DOHH2 (cell line): ENCODE measurements around the gene GXYLT2.

Experiments
- H3F3A ChIP-seq: fragments of 200-600 bp; sonication (generic), shearing (Covaris generic); 2 replicates; pipeline ENCODE4 v1.6.0; 2016; ENCODE audit warnings: antibody characterized with exemption, mild to moderate bottlenecking; ENCODE audit not compliant: control insufficient read depth, insufficient read depth
- H3K27ac ChIP-seq: fragments of 200-600 bp; sonication (generic); 2 replicates; pipeline ENCODE4 v1.5.1; 2014; ENCODE audit warnings: low read depth, mild to moderate bottlenecking, low read length, moderate library complexity
- H3K27me3 ChIP-seq: fragments of 200-600 bp; sonication (generic); 2 replicates; pipeline ENCODE4 v1.6.1; 2014; ENCODE audit warnings: mild to moderate bottlenecking, low read length, mixed read lengths; ENCODE audit not compliant: control insufficient read depth
- H3K36me3 ChIP-seq: fragments of 200-600 bp; sonication (generic); 2 replicates; pipeline ENCODE4 v1.6.1; 2014; ENCODE audit warnings: mild to moderate bottlenecking, low read length, moderate library complexity, mixed read lengths; ENCODE audit not compliant: control insufficient read depth
- H3K4me1 ChIP-seq: fragments of 200-600 bp; sonication (generic); 2 replicates; pipeline ENCODE4 v1.6.1; 2014; ENCODE audit warnings: mild to moderate bottlenecking, low read length, mixed read lengths; ENCODE audit not compliant: control insufficient read depth
- H3K4me2 ChIP-seq: fragments of 200-600 bp; sonication (generic); 2 replicates; pipeline ENCODE4 v1.6.0; 2014; ENCODE audit warnings: mild to moderate bottlenecking, low read length, moderate library complexity
- H3K4me3 ChIP-seq: fragments of 200-600 bp; sonication (generic); 2 replicates; pipeline ENCODE4 v1.5.1; 2014; ENCODE audit warnings: mild to moderate bottlenecking, low read length, mixed read lengths
- H3K79me2 ChIP-seq: fragments of 200-600 bp; sonication (generic); 2 replicates; pipeline ENCODE4 v1.6.1; 2014; ENCODE audit warnings: mild to moderate bottlenecking, low read length, mixed read lengths; ENCODE audit not compliant: control insufficient read depth
- H3K9me2 ChIP-seq: fragments of 200-600 bp; sonication (generic); replicated peaks from 2 replicates; pipeline ENCODE4 v1.6.1; 2014; ENCODE audit warnings: mild to moderate bottlenecking, low read length, mixed read lengths; ENCODE audit not compliant: control insufficient read depth
- H3K9me3 ChIP-seq: fragments of 200-600 bp; sonication (generic); 2 replicates; pipeline ENCODE4 v1.6.1; 2014; ENCODE audit warnings: antibody characterized with exemption, low read length, mixed read lengths; ENCODE audit not compliant: control insufficient read depth, insufficient read depth
- H4K20me1 ChIP-seq: fragments of 200-600 bp; sonication (generic); 2 replicates; pipeline ENCODE4 v1.6.0; 2014; ENCODE audit warnings: low read depth, mild to moderate bottlenecking, antibody characterized with exemption, low read length, moderate library complexity; ENCODE audit not compliant: control insufficient read depth, insufficient read depth
- EZH2phosphoT487 ChIP-seq: fragments of 200-600 bp; sonication (generic); IDR thresholded peaks from 2 replicates; pipeline ENCODE4 v1.6.1; 2017; ENCODE audit warnings: borderline replicate concordance, mild to moderate bottlenecking, antibody characterized with exemption, low read length, moderate library complexity, mixed read lengths
- TF ChIP-seq, protein P1 (sequence below): fragments of 200-600 bp; sonication (generic); IDR thresholded peaks from one replicate; pipeline ENCODE4 v1.5.1; 2014; ENCODE audit warnings: antibody characterized with exemption, mild to moderate bottlenecking, low read depth, low read length; ENCODE audit not compliant: poor library complexity, severe bottlenecking

Gene GXYLT2

DNA sequence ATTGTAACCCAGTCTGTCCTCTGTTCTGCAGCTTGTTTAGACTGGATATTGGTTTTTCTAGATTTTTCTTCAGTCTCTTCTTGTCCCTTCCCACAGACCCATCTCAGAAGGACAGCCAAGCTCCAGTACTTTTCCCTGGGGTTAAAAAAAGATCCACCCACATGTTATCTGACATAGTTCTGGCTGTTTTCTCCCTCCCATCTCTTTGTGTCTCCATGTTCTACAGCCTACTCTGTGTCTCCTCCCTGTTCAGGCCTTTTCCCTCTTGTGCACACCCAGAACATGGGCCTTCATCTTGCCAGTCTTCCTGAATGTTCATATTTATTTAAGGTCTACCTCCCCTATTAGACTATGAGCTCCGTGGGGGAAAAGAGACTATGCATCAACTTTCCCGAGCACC is 103.7 kb downstream of the GXYLT2 start:
- Histone ChIP-seq H3F3A (no peaks in the 10 kb centered on the region), H3K27ac (no peak overlapping the region), H3K79me2 (no peaks in the 10 kb centered on the region), H3K4me2 (no peak overlapping the region), H3K36me3 (no peaks in the 10 kb centered on the region), H3K27me3 (no peaks in the 10 kb centered on the region), H3K9me2 (no peaks in the 10 kb centered on the region), H3K4me3 (no peak overlapping the region), H3K9me3 (no peaks in the 10 kb centered on the region), H4K20me1 (no peaks in the 10 kb centered on the region), H3K4me1 (peaks cover 6% of the 10 kb centered on the region)
- TF ChIP-seq, protein P1, sequence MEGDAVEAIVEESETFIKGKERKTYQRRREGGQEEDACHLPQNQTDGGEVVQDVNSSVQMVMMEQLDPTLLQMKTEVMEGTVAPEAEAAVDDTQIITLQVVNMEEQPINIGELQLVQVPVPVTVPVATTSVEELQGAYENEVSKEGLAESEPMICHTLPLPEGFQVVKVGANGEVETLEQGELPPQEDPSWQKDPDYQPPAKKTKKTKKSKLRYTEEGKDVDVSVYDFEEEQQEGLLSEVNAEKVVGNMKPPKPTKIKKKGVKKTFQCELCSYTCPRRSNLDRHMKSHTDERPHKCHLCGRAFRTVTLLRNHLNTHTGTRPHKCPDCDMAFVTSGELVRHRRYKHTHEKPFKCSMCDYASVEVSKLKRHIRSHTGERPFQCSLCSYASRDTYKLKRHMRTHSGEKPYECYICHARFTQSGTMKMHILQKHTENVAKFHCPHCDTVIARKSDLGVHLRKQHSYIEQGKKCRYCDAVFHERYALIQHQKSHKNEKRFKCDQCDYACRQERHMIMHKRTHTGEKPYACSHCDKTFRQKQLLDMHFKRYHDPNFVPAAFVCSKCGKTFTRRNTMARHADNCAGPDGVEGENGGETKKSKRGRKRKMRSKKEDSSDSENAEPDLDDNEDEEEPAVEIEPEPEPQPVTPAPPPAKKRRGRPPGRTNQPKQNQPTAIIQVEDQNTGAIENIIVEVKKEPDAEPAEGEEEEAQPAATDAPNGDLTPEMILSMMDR = no peak
- TF ChIP-seq EZH2phosphoT487 = no peak

DNA sequence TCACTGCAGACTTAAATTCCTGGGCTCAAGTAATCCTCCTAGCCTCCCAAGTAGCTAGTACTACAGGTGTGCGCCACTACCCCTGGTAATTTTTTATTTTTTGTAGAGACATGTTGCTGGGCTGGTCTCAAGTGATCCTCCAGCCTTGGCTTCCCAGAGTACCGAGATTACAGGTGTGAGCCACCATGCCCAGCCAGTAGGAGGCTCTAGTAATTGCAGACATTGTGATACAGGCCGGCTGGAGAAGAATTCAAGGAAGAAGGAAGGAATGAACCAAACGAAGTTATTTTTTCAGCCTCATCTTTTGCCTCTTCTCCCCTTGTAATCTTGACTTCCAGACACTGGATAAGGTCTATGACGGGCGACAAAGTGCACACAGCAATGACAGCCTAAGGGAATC is 105.5 kb downstream of the GXYLT2 start:
- Histone ChIP-seq H3F3A (peaks cover 4% of the 10 kb centered on the region), H4K20me1 (peaks cover 6% of the 10 kb centered on the region; the same call in 1 of the 2 replicates), H3K27ac (no peak overlapping the region), H3K79me2 (peaks cover 16% of the 10 kb centered on the region), H3K27me3 (no peaks in the 10 kb centered on the region), H3K4me1 (peaks cover 9% of the 10 kb centered on the region), H3K4me3 (no peak overlapping the region), H3K36me3 (peaks cover 13% of the 10 kb centered on the region), H3K4me2 (no peak overlapping the region), H3K9me2 (no peaks in the 10 kb centered on the region), H3K9me3 (no peaks in the 10 kb centered on the region)
- TF ChIP-seq, protein P1 = no peak
- TF ChIP-seq EZH2phosphoT487 = no peak

DNA sequence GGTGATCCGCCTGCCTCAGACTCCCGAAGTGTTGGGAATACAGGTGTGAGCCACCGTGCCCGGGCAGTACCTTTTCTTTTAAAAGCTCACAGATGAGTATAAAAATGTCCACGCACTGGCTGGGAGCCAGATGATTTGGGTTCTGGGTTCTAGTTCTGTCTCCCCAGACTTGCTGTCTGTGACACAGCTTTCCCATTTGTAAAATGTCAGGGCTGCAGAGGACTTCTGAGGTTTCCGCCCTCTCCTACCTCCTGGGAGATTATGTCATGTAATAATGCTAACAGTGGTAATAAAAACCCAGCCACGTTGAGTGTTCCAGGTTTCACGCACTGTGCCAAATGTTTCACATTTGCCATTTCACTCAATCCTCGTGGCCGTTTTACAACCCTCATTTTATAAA is 107.5 kb downstream of the GXYLT2 start:
- H3K79me2 ChIP-seq = peaks cover 35% of the 10 kb centered on the region
- no peaks in the 10 kb centered on the region for H3K9me3 ChIP-seq
- H4K20me1 ChIP-seq = peaks cover 24% of the 10 kb centered on the region
- no peak for TF ChIP-seq EZH2phosphoT487
- TF ChIP-seq, protein P1 = no peak
- no peaks in the 10 kb centered on the region for H3K27me3 ChIP-seq
- peaks cover 28% of the 10 kb centered on the region for H3K4me1 ChIP-seq
- H3K9me2 ChIP-seq = no peaks in the 10 kb centered on the region
- no peak overlapping the region for H3K27ac ChIP-seq
- H3K4me3 ChIP-seq = no peak overlapping the region
- H3F3A ChIP-seq = peaks cover 4% of the 10 kb centered on the region
- no peak overlapping the region for H3K4me2 ChIP-seq
- H3K36me3 ChIP-seq = peaks cover 33% of the 10 kb centered on the region

DNA sequence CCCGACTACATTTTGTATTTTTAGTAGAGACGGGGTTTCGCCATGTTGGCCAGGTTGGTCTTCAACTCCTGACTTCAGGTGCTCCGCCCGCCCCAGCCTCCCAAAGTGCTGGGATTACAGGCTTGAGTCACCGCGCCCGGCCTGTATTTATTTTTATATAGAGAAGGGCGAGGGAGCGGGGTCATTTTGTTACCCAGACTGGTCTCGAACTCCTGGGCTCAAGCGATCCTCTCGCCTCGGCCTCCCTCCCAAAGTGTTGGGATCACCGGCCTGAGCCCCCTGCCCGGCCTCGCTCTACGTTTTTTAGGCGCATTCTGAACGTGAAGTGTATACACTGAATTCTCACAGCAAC is 108.3 kb downstream of the GXYLT2 start:
- Histone ChIP-seq H3F3A (peaks cover 4% of the 10 kb centered on the region), H3K79me2 (peaks cover 43% of the 10 kb centered on the region), H3K4me3 (peak overlapping the region; percentile 98), H3K4me1 (peaks cover 34% of the 10 kb centered on the region), H3K36me3 (peaks cover 40% of the 10 kb centered on the region), H3K9me2 (no peaks in the 10 kb centered on the region), H3K27me3 (no peaks in the 10 kb centered on the region), H3K4me2 (peak overlapping the region; percentile 74), H3K27ac (peak overlapping the region; percentile 87), H3K9me3 (no peaks in the 10 kb centered on the region), H4K20me1 (peaks cover 24% of the 10 kb centered on the region)
- no peak for TF ChIP-seq EZH2phosphoT487
- TF ChIP-seq, protein P1 = no peak
